ENCODE results near the gene SUFU.

SUFU gene

GRCh38 chr10:102641402-102641801, 137.6 kb downstream of the SUFU start:
- DNase-seq (ENCODE audit: low spot score): no peak

GRCh38 chr10:102641880-102642735, 138.3 kb downstream of the SUFU start:
- DNase-seq (ENCODE audit: low spot score): peak; percentile 98

GRCh38 chr10:102642736-102643335, 139.1 kb downstream of the SUFU start:
- peak; percentile 72 for DNase-seq (ENCODE audit: low spot score)

DNA sequence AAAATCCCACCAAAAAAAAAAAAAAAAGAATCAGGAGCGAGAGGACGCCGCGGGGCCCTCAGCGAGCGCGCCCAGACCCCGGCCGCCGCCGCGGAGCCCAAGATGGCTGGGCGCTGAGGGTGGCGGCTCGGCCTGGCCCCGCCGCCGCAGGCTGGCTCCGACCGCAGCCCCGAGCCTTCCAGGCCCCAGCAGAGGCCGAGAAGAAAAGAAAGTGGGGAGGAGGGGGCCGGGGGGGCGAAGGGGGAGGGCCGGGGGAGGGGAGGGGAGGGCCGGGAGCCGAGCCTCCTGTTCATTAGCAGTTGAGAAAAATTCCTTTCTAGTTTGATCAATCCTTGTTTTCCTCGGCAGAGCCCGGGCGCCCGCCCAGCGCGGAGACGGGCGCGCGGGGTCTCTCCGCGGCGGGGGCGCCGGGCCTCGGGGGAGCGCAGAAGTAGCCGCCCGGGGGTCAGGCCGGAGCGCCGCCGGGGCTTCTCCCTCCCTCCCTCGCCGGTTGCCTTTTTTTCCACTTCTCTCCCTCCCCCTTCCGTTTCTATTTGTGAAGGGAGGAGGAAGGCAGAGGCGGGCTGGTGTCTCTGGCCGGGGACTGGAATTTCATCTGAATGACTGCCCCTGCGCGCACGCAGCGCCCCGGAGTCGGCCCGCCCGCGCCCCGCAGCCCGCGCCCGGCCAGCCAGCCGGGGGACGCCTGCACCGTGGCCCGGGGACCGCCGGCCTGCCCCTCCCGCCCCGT, 139.7 kb downstream of the SUFU start:
- peak; percentile 78 for DNase-seq (ENCODE audit: low spot score)

GRCh38 chr10:102644066-102644645, 140.4 kb downstream of the SUFU start, which contains the start of gene TRIM8:
TRIM8 (plus strand) TSS chr10:102644479; CDS start chr10:102644618, 139 bp downstream.
- peak; percentile 75 for DNase-seq (ENCODE audit: low spot score)

- peak; percentile 84 for DNase-seq (ENCODE audit: low spot score)
Observed at GRCh38 chr10:102644646-102645387, 141.0 kb downstream of the SUFU start.

DNA sequence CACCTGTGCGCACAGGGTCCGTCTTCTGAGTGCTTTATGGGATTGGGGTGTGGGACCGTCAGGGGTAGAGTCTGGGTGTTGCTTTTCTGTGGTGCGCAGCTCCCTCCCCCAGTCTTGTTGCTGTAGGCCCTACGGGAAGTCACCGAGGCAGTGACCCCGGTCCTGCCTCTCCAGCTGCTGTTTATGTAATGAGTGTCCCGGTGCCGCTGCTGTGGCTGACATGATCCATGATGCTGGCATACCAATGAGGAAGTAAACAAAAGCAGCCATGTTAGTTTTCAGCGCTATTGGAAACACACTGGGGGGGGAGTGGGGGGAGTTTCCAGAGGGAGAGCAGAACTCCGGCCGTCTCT, 141.6 kb downstream of the SUFU start:
- no peak for DNase-seq (ENCODE audit: low spot score)

DNA sequence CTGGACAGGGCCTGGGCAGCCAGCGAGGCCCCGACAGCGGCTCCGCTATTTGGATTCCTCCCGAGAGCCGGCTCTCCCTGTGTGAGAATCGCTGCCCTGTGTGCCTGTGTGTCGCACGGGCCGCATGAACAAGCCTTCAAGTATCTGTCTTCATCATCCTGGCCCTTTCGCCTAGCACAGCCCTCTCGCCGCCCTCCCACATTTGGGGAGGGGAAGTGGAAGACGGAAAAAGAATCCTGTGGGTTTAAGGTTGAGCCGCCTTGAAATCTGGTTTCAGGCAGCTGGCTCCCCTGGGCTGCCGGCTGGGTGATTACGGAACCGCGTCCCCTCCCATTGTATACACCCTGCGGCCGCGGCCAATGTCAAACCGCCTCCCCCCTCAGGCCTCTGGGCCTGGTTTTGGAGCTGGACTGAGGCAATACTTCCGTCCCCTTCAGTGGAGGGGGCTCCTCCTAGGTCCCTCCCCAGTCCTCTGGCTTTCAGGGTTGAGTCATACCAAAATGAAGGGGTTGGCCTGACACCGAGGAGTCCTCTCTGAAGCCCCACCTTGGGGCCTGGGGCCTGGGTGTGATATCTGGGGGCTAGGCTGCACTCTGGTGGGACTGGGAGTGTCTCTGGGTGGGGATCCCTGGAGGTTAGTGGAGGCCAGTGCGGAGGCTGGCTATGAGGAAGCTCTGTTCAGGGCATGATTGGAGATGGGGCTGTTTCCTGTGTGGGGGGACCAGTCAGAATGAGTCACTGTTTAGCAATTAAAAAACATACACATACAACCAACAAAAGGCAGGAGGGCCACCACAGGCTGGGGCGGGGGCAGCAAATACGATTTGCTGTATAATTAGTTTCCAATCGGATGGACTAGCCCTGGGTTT, 142.2 kb downstream of the SUFU start:
- DNase-seq (ENCODE audit: low spot score): no peak

DNA sequence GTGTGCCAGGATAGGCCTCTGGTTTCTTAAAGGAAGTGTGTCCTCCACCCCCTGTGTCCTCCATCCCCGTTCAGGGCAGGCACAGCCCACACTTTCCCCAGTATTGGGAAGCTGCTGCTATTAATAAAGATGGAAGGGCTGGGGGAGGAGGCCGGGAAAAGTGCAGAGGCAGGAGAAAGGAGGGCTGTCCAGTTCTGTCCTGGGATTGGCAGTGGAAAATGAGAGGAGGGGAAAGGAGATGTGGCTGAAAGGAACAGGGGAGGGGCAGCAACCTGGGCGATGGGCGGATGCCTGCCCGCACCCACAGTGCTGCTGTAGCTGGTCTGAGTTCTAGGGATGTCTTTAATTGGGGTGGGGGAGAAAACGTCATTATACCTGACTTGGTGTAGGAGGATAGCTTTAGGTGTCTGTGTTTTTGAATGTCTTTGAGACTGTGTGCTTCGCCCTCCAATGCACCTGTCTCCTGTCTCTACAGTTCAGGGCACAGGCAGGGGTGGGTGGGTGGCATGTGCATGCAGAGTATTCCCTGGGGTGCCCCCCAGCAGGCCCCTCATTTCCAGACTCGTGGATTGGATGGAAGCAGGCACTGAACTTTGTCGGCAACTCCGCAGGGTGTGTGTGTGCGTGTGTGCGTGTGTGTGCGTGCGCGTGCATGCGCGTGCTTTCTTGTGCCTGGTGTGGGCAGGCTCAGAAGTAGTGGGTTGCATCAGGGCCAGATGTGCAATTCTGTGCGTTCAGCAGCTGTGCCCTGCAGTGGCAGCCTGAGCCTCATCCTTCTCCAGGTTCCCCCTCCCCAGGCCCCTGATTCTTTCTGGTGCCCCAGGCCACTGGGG, 143.1 kb downstream of the SUFU start:
- no peak for DNase-seq (ENCODE audit: low spot score)

GRCh38 chr10:102647443-102648268, 143.9 kb downstream of the SUFU start:
- DNase-seq (ENCODE audit: low spot score): no peak

- no peak for DNase-seq (ENCODE audit: low spot score)
Observed at GRCh38 chr10:102648269-102648888, 144.6 kb downstream of the SUFU start.

GRCh38 chr10:102648889-102649796, 145.4 kb downstream of the SUFU start:
- peak; percentile 80 for DNase-seq (ENCODE audit: low spot score)

DNA sequence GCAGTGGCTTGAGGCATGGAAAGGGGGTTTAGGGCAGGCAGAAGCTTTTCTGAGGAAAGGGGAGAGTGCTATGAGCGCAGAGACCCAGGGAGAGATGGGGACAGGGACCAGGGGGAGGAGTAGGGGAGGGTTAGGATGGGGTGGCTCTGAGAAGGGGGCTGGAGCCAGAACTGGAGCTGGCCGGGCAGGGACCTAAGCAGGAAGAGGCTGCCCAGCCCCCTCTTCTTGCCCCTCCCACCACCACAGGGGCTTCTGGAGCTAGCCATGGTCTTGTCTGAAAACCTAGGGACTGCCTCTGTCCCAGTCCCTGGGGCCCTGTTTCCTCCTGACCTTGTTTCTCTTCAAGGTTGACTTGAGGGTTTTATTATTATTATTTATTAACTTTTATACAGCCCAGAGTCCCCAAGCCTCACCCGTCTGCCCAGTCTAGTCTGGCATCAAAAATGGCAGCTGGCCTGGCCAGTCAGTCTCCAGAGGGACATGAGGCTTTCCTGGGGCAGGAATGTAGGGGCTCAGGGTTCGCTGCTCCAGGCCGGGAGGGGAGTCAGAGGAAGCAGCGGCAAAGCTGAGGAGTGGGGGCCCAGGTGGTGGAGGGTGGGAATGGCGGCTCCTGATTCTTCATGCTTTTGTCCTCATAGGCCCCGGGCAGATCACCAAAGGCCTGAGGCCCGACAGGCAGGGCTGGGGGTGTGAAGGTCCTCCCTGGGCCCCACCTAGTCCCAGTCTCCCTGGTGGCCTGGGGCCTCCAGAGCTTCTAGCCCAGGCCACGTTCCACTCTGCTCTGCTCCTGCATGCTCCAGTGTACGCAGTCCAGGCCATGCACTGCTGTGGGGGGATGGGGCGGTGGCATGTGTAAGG, 146.3 kb downstream of the SUFU start:
- no peak for DNase-seq (ENCODE audit: low spot score)

- DNase-seq (ENCODE audit: low spot score): no peak
Observed at GRCh38 chr10:102650655-102651454, 147.1 kb downstream of the SUFU start.

DNA sequence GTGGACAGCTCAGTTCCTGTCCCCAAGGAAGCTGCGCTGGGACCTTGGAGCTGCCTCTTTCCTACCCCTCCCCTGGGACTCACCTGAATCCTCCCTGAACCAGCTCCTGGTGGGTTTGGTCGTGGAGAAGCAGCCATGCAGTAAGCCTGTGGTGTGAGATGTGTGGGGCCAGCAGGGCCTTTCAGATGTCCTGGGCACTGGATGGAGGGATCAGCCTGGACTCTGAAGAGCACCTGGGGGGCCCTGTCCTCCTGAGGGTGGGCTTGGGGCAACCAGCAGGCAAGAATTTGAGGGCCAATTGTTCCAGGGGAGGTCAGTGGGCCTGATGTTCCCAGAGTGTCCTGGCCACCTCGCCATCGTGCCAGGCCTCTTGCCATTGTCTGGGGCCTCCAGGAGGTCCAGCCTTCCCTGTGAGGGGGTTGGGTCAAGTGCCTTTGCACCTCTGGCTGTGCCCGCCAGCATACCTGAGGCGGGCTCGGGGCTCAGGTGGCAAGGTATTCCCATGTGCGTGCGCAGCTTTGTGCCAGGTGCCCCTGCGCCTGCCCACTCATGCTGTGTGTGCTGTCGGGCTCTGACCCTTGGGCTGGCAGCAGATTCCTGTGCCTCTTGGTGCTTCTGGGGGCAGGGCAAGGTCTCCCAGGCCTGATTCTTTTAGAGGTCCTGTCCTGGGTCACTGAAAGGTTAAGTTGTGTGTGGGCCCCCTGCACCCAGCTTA, 147.8 kb downstream of the SUFU start:
- DNase-seq (ENCODE audit: low spot score): no peak

Data from ecto neural progenitor cell (in vitro differentiated cells).